Neural cell (in vitro differentiated cells): ENCODE results near the gene LRMDA.

Experiments used
- EP300 ChIP-seq: fragments of 450-650 bp; conservative IDR thresholded peaks from 2 replicates; pipeline ENCODE4 v1.6.1; 2014; ENCODE audit warnings: antibody characterized with exemption, mild to moderate bottlenecking, moderate library complexity; ENCODE audit not compliant: poor library complexity, severe bottlenecking
- EZH2 ChIP-seq: fragments of 200-600, 300-800 bp; shearing (Covaris generic), sonication (generic); IDR thresholded peaks from 2 replicates; pipeline ENCODE4 v1.6.1; 2014; ENCODE audit warnings: antibody characterized with exemption, low read length, borderline replicate concordance, mild to moderate bottlenecking; ENCODE audit not compliant: insufficient read depth, poor library complexity, severe bottlenecking
- RAD21 ChIP-seq: fragments of 450-650 bp; conservative IDR thresholded peaks from 2 replicates; pipeline ENCODE4 v1.6.1; 2014; ENCODE audit warnings: antibody characterized with exemption, mild to moderate bottlenecking, moderate library complexity
- SMC3 ChIP-seq: fragments of 450-650 bp; conservative IDR thresholded peaks from 2 replicates; pipeline ENCODE4 v1.6.1; 2014; ENCODE audit warnings: antibody characterized with exemption, mild to moderate bottlenecking, moderate library complexity; ENCODE audit not compliant: poor library complexity
- TAF1 ChIP-seq: IDR thresholded peaks from 2 replicates; pipeline ENCODE4 v1.6.1; 2012; ENCODE audit warnings: low read depth
- TF ChIP-seq, protein P1 (sequence below): fragments of 450-650 bp; IDR thresholded peaks from 2 replicates; pipeline ENCODE4 v1.5.1; 2014; ENCODE audit warnings: antibody characterized with exemption, mild to moderate bottlenecking, moderate library complexity; ENCODE audit not compliant: poor library complexity, severe bottlenecking
- TF ChIP-seq, protein P2 (sequence below): IDR thresholded peaks from 2 replicates; pipeline ENCODE4 v1.6.1; 2012; ENCODE audit warnings: borderline replicate concordance

DNA sequence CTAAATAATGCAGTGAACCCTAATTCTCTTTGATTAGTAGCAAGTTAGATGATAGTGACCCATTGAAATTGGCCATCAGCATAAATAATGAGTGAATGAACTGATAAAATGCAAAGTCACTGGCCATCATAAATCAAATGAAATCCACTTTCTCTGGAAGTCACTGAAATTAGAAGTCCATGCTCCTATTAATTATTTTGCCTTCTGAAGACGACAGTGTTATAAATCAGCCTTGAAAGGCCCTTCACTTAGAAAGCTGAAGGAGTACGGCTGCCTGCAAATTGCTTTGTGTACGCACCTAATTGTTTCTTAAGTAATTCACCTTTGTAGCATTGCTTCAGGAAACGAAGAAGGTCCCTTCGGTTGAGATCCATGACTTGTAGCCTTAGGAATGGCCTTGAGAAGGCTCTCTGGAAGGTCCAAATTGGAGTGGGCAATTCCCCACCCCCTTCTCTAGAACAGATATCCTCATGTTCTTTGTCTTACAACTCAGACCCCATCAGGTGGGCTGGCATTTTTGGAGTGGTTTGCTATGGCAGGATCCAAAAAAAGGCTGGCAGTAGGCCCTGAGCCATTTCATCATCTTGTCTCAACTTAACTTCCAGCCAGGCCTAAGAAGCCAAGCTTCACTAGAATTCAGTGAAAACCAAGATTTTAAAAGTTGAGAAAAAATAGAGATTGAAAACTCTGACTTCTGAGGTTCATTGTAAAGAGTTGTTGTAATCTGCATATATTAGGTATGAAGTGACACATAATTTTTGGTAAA, 420.3 kb downstream of the LRMDA start:
- TF ChIP-seq RAD21 (no peak), TAF1 (no peak), EP300 (no peak), EZH2 (no peak), SMC3 (no peak)
- TF ChIP-seq, protein P1, sequence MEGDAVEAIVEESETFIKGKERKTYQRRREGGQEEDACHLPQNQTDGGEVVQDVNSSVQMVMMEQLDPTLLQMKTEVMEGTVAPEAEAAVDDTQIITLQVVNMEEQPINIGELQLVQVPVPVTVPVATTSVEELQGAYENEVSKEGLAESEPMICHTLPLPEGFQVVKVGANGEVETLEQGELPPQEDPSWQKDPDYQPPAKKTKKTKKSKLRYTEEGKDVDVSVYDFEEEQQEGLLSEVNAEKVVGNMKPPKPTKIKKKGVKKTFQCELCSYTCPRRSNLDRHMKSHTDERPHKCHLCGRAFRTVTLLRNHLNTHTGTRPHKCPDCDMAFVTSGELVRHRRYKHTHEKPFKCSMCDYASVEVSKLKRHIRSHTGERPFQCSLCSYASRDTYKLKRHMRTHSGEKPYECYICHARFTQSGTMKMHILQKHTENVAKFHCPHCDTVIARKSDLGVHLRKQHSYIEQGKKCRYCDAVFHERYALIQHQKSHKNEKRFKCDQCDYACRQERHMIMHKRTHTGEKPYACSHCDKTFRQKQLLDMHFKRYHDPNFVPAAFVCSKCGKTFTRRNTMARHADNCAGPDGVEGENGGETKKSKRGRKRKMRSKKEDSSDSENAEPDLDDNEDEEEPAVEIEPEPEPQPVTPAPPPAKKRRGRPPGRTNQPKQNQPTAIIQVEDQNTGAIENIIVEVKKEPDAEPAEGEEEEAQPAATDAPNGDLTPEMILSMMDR, result no peak
- TF ChIP-seq, protein P2, sequence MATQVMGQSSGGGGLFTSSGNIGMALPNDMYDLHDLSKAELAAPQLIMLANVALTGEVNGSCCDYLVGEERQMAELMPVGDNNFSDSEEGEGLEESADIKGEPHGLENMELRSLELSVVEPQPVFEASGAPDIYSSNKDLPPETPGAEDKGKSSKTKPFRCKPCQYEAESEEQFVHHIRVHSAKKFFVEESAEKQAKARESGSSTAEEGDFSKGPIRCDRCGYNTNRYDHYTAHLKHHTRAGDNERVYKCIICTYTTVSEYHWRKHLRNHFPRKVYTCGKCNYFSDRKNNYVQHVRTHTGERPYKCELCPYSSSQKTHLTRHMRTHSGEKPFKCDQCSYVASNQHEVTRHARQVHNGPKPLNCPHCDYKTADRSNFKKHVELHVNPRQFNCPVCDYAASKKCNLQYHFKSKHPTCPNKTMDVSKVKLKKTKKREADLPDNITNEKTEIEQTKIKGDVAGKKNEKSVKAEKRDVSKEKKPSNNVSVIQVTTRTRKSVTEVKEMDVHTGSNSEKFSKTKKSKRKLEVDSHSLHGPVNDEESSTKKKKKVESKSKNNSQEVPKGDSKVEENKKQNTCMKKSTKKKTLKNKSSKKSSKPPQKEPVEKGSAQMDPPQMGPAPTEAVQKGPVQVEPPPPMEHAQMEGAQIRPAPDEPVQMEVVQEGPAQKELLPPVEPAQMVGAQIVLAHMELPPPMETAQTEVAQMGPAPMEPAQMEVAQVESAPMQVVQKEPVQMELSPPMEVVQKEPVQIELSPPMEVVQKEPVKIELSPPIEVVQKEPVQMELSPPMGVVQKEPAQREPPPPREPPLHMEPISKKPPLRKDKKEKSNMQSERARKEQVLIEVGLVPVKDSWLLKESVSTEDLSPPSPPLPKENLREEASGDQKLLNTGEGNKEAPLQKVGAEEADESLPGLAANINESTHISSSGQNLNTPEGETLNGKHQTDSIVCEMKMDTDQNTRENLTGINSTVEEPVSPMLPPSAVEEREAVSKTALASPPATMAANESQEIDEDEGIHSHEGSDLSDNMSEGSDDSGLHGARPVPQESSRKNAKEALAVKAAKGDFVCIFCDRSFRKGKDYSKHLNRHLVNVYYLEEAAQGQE, result no peak
